ENCODE data around the gene KCNT1.

- no peak for TF ChIP-seq CTCF (IDR thresholded peaks at IDR 0.05; ENCODE audit: extremely low read depth in 1 of 2, insufficient read depth in 1 of 2, low read depth in 1 of 2, low read length in 2 of 2)
- TF ChIP-seq EZH2 (IDR thresholded peaks at IDR 0.05; ENCODE audit: borderline replicate concordance, low read depth, low read length, severe bottlenecking): no peak
Observed at GRCh38 chr9:135763716-135764446, 61.9 kb downstream of the KCNT1 start.
